ENCODE measurements around the gene UPF3A.
A peak's percentile ranks its signal among the peaks of the same experiment; 100 is the strongest.
"Not testable (repeated sequence)": the region's sequence is repeated elsewhere in the genome, so short reads cannot be mapped to it uniquely, and the experiment has no call there.

Gene UPF3A

GRCh38 chr13:114336457-114336856, 55.1 kb downstream of the UPF3A start:
- not testable (repeated sequence) for DNase-seq (ENCODE audit: low read depth)

- no peak for DNase-seq (ENCODE audit: low read depth)
These were observed 57.6 kb downstream of the UPF3A start for GRCh38 chr13:114338959-114339358.

- peak; percentile 25 for DNase-seq (ENCODE audit: low read depth)
These were observed 58.6 kb downstream of the UPF3A start for GRCh38 chr13:114339857-114340534.

GRCh38 chr13:114341003-114341777, 59.8 kb downstream of the UPF3A start:
- no peak for DNase-seq (ENCODE audit: low read depth)

- DNase-seq (ENCODE audit: low read depth) = not testable (repeated sequence)
These were observed 65.9 kb downstream of the UPF3A start for GRCh38 chr13:114347256-114347655.

- not testable (repeated sequence) for DNase-seq (ENCODE audit: low read depth)
These were observed 71.4 kb downstream of the UPF3A start for GRCh38 chr13:114352763-114353162.

- DNase-seq (ENCODE audit: low read depth) = not testable (repeated sequence)
These were observed 72.0 kb downstream of the UPF3A start for GRCh38 chr13:114353382-114353781.

Measured in activated gamma-delta T cell treated with anti-CD3 and anti-CD28 coated beads, Interleukin-2, amount 50 U/mL, for 16 hours (primary cell).